CD4-positive, alpha-beta T cell treated with Interleukin-4 for 4 hours (primary cell): ENCODE results near the gene USP16.

ENCODE experiments used
- DNase-seq: peaks from one replicate; pipeline ENCODE4 v3.0.0-alpha.2; 2020

Gene USP16

GRCh38 chr21:29085106-29085752, 60.8 kb downstream of the USP16 start:
- no peak for DNase-seq

GRCh38 chr21:29091033-29091432, 66.6 kb downstream of the USP16 start:
- DNase-seq: no peak

GRCh38 chr21:29092102-29092959, 67.9 kb downstream of the USP16 start:
- DNase-seq: no peak

GRCh38 chr21:29096218-29097015, 71.9 kb downstream of the USP16 start:
- DNase-seq: no peak

GRCh38 chr21:29098156-29098555, 73.7 kb downstream of the USP16 start:
- DNase-seq: no peak

GRCh38 chr21:29102791-29103257, 78.4 kb downstream of the USP16 start:
- no peak for DNase-seq
